ENCODE results near the gene LRMDA.

DNA sequence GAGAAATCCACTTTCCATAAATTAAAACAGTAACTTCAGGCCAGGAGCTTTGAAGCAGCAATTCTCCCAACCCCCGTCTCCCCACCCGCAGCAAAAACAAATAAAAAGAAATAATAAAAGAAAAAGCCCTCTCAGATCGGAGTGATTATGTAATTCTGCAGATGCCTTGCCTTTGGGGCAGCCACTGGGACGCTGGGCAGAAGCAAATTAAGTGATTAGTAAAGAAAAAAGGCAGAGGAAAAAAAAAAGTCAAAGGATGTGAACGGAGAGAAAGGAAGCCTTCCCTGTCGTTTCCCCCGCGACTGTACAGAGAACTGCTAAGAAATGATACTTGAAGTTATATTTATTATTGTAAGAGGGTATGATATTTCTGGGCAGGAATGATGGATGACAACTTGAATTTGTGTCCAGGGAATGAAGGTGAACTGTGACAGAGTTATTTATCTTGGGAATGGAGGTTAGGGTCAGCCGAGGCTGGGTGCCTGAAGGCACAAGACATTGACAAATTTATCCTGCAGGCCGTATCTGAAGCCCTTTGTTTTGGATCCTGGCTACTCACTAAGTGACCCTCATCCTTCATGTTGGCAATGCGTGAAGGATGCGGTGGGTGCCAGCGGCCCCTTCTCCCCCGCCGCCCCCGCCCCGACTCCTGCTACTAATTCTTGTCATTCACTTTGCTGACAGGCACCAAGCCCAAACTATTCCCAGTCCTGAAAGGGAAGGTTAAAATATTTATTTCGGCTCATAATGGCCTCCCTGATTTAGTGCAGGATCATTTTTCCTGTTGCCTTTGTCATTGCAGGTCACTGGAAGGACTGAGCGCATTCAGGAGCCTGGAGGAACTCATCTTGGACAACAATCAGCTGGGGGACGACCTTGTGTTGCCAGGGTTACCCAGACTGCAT is 604.0 kb downstream of the LRMDA start:
- TF ChIP-seq, protein P1, sequence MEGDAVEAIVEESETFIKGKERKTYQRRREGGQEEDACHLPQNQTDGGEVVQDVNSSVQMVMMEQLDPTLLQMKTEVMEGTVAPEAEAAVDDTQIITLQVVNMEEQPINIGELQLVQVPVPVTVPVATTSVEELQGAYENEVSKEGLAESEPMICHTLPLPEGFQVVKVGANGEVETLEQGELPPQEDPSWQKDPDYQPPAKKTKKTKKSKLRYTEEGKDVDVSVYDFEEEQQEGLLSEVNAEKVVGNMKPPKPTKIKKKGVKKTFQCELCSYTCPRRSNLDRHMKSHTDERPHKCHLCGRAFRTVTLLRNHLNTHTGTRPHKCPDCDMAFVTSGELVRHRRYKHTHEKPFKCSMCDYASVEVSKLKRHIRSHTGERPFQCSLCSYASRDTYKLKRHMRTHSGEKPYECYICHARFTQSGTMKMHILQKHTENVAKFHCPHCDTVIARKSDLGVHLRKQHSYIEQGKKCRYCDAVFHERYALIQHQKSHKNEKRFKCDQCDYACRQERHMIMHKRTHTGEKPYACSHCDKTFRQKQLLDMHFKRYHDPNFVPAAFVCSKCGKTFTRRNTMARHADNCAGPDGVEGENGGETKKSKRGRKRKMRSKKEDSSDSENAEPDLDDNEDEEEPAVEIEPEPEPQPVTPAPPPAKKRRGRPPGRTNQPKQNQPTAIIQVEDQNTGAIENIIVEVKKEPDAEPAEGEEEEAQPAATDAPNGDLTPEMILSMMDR (conservative IDR thresholded peaks at IDR 0.05; ENCODE audit: low read depth, low read length): no peak
- no peak for TF ChIP-seq EZH2phosphoT487 (IDR thresholded peaks at IDR 0.05; ENCODE audit: borderline replicate concordance, low read length)
- TF ChIP-seq EZH2 (IDR thresholded peaks at IDR 0.05; ENCODE audit: low read length, unreplicated experiment): no peak
